ENCODE results near the gene HSD17B8.
A peak's percentile ranks its signal among the peaks of the same experiment; 100 is the strongest.

HSD17B8 gene

DNA sequence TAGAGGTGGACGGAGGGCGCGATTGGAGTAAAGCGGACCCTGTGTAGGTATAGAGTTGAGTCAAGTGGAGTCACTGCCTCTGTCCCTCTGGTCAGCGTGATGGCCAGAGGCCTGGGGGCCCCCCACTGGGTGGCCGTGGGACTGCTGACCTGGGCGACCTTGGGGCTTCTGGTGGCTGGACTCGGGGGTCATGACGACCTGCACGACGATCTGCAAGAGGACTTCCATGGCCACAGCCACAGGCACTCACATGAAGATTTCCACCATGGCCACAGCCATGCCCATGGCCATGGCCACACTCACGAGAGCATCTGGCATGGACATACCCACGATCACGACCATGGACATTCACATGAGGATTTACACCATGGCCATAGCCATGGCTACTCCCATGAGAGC, 3.3 kb upstream of the HSD17B8 start:
- TF ChIP-seq, protein P1, sequence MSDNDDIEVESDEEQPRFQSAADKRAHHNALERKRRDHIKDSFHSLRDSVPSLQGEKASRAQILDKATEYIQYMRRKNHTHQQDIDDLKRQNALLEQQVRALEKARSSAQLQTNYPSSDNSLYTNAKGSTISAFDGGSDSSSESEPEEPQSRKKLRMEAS (IDR thresholded peaks at IDR 0.05; ENCODE audit: low read depth, low read length) = no peak
- TF ChIP-seq, protein P2, sequence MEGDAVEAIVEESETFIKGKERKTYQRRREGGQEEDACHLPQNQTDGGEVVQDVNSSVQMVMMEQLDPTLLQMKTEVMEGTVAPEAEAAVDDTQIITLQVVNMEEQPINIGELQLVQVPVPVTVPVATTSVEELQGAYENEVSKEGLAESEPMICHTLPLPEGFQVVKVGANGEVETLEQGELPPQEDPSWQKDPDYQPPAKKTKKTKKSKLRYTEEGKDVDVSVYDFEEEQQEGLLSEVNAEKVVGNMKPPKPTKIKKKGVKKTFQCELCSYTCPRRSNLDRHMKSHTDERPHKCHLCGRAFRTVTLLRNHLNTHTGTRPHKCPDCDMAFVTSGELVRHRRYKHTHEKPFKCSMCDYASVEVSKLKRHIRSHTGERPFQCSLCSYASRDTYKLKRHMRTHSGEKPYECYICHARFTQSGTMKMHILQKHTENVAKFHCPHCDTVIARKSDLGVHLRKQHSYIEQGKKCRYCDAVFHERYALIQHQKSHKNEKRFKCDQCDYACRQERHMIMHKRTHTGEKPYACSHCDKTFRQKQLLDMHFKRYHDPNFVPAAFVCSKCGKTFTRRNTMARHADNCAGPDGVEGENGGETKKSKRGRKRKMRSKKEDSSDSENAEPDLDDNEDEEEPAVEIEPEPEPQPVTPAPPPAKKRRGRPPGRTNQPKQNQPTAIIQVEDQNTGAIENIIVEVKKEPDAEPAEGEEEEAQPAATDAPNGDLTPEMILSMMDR (IDR thresholded peaks at IDR 0.05; ENCODE audit: low read depth, low read length) = no peak
- TF ChIP-seq POLR2A (IDR thresholded peaks at IDR 0.05; ENCODE audit: extremely low read depth, insufficient read length) (no peak), MYC (IDR thresholded peaks at IDR 0.05; ENCODE audit: low read depth, low read length) (no peak)
- H3K4me3 ChIP-seq (ENCODE audit: low read depth, low read length) = peak overlapping the region; percentile 92
- DNase-seq (ENCODE audit: low read depth) = peak; percentile 33

DNA sequence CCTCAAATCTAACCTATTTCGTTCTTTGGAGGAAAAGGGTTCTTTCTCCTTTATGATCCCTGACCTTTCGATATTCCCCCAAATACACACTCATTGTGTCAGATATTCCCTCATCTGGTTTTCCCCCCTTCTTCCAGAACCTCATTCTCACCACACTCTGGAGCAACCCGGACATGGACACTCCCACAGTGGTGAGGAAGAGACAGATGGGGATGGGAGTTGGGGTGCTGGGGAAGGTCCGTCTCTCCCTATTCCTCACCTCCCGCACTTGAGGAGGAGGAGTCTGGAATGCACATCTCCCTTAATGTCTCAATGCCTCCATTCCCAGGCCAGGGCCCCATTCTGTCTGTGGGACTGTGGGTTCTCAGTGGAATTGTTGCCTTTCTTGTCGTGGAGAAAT, 2.5 kb upstream of the HSD17B8 start:
- no peak for TF ChIP-seq POLR2A (IDR thresholded peaks at IDR 0.05; ENCODE audit: extremely low read depth, insufficient read length)
- TF ChIP-seq MYC (IDR thresholded peaks at IDR 0.05; ENCODE audit: low read depth, low read length) = no peak
- TF ChIP-seq, protein P1 (IDR thresholded peaks at IDR 0.05; ENCODE audit: low read depth, low read length) = no peak
- TF ChIP-seq, protein P2 (IDR thresholded peaks at IDR 0.05; ENCODE audit: low read depth, low read length) = no peak
- no peak for DNase-seq (ENCODE audit: low read depth)
- peak overlapping the region; percentile 92 for H3K4me3 ChIP-seq (ENCODE audit: low read depth, low read length)

DNA sequence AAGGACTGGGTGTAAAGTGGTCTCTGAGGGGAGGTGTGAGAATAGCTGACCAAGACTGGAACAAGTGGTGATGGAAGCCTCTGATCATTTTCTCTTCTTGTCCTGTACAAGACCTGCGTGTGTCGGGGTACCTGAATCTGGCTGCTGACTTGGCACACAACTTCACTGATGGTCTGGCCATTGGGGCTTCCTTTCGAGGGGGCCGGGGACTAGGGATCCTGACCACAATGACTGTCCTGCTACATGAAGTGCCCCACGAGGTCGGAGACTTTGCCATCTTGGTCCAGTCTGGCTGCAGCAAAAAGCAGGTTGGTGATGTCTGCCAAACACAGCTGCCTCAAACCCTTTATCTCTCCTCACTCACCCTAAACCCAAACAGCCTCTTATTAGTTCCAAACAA, 1.7 kb upstream of the HSD17B8 start:
- TF ChIP-seq POLR2A (IDR thresholded peaks at IDR 0.05; ENCODE audit: extremely low read depth, insufficient read length) = no peak
- TF ChIP-seq, protein P2 (IDR thresholded peaks at IDR 0.05; ENCODE audit: low read depth, low read length) = no peak
- TF ChIP-seq, protein P1 (IDR thresholded peaks at IDR 0.05; ENCODE audit: low read depth, low read length) = no peak
- no peak for TF ChIP-seq MYC (IDR thresholded peaks at IDR 0.05; ENCODE audit: low read depth, low read length)
- H3K4me3 ChIP-seq (ENCODE audit: low read depth, low read length) = no peak overlapping the region

DNA sequence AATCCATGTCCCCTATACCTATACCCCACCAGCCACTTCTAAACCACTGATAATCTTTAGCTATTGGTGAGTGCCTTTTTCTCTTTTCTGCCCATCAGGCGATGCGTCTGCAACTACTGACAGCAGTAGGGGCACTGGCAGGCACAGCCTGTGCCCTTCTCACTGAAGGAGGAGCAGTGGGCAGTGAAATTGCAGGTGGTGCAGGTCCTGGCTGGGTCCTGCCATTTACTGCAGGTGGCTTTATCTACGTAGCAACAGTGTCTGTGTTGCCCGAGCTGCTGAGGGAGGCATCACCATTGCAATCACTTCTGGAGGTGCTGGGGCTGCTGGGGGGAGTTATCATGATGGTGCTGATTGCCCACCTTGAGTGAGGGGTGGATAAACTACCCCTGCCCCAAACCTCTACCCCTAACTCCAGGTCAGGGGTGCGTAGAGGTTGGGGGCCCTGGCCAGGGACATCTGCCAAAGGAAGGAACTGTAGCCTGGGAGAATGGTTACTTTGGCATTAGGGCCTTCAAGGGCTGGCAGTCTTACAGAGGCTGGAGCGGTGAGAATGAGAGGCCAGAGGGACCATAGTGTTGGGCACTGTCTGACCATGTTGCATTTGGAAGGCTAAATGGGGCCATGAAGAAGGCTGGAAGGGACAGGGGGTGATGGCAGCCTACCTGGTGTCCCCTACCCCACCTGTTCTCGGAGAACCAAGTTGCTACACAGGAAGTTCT, 851 bp upstream of the HSD17B8 start:
- no peak for DNase-seq (ENCODE audit: low read depth)
- TF ChIP-seq, protein P2 (IDR thresholded peaks at IDR 0.05; ENCODE audit: low read depth, low read length) = no peak
- TF ChIP-seq, protein P1 (IDR thresholded peaks at IDR 0.05; ENCODE audit: low read depth, low read length) = no peak
- TF ChIP-seq MYC (IDR thresholded peaks at IDR 0.05; ENCODE audit: low read depth, low read length) (no peak), POLR2A (IDR thresholded peaks at IDR 0.05; ENCODE audit: extremely low read depth, insufficient read length) (no peak)
- H3K4me3 ChIP-seq (ENCODE audit: low read depth, low read length) = no peak overlapping the region

More for the DNA sequence above, 1.7 kb upstream of the HSD17B8 start:
- no peak for DNase-seq (ENCODE audit: low read depth)

DNA sequence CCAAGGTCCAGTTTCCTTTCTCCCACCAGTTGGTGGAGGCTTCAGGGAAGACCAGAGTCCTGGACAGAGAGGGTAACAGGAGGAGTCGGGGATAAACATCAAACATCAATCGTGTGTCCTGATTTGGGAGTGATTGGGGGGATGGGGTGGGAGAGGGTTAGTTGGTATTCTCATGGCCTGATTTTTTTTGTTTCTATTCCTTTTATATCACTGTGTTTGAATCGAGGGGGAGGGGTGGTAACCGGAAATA, 365 bp upstream of the HSD17B8 start:
- no peak overlapping the region for H3K4me3 ChIP-seq (ENCODE audit: low read depth, low read length)
- no peak for DNase-seq (ENCODE audit: low read depth)
- TF ChIP-seq MYC (IDR thresholded peaks at IDR 0.05; ENCODE audit: low read depth, low read length) (no peak), POLR2A (IDR thresholded peaks at IDR 0.05; ENCODE audit: extremely low read depth, insufficient read length) (no peak)
- TF ChIP-seq, protein P1 (IDR thresholded peaks at IDR 0.05; ENCODE audit: low read depth, low read length) = no peak
- TF ChIP-seq, protein P2 (IDR thresholded peaks at IDR 0.05; ENCODE audit: low read depth, low read length) = no peak

Data from NB4 (cell line).